Prostate gland (tissue), 2 donors: ENCODE results near the gene NOC2L. TPM values are rescaled to one million over a fixed set of nuclear protein-coding genes. Genes with fewer than 3 reads are reported as not detected.

ENCODE experiments used
- DNase-seq: peaks from one replicate; pipeline ENCODE4 v3.0.0-alpha.2; 2019; ENCODE audit warnings: low spot score
- H3K27ac ChIP-seq, 2 donors: fragments of 200-600 bp; sonication (generic); 2 replicates each; pipeline ENCODE4 v1.5.1; 2017 to 2019
- H3K27me3 ChIP-seq: fragments of 200-600 bp; sonication (generic); replicated peaks from 2 replicates; pipeline ENCODE4 v1.5.1; 2019; ENCODE audit not compliant: insufficient read depth
- H3K36me3 ChIP-seq, 2 donors: fragments of 200-600 bp; sonication (generic); 1 replicate in 1 of 2; 2 replicates in 1 of 2; pipeline versions ENCODE4 v1.5.1 to v1.8.1; 2017 to 2019
- H3K4me1 ChIP-seq: fragments of 200-600 bp; sonication (generic); replicated peaks from 2 replicates; pipeline ENCODE4 v1.5.1; 2019
- H3K4me3 ChIP-seq, 2 donors: fragments of 200-600 bp; sonication (generic); 2 replicates each; pipeline ENCODE4 v1.5.1; 2017 to 2019
- H3K9me3 ChIP-seq: fragments of 200-600 bp; sonication (generic); 2 replicates; pipeline ENCODE4 v1.5.1; 2017
- CTCF ChIP-seq, 4 experiments: fragments of 200-600 bp in 2 of 4; fragments of 450-650 bp in 2 of 4; sonication (generic) in 2 of 4; IDR thresholded peaks; 1 replicate in 3 of 4; 2 replicates in 1 of 4; pipeline ENCODE4 v1.5.1; 2016 to 2019; ENCODE audit warnings: antibody characterized with exemption in 4 of 4, mild to moderate bottlenecking in 2 of 4, moderate library complexity in 2 of 4
- POLR2A ChIP-seq: fragments of 450-650 bp; IDR thresholded peaks from one replicate; pipeline ENCODE4 v1.6.1; 2016; ENCODE audit warnings: antibody characterized with exemption, mild to moderate bottlenecking
- POLR2AphosphoS5 ChIP-seq: sonication (generic); formaldehyde crosslinking; IDR thresholded peaks from one replicate; pipeline ENCODE4 v1.6.1; 2017; ENCODE audit warnings: antibody characterized with exemption
- WGBS: methylation state at CpG from one replicate; pipeline ENCODE4 v1.1.5; 2018; 5-methylcytosine and 5-hydroxymethylcytosine counted together
- intact Hi-C: fragments of 100-400 bp; cut with DNase I; formaldehyde crosslinking; loops from one replicate; pipeline ENCODE4 v1.14.2; 2022
- total RNA-seq, 2 donors: library from RNA; depleted of rRNA; stranded (reverse); fragments of >200 nt; gene quantifications; one replicate each; pipeline ENCODE4 v1.1.0, GENCODE V29; 2016

NOC2L gene
- total RNA-seq, 2 donors from 2014 or later: 43.2 to 65.5 TPM

GRCh38 chr1:914131-914890, 44.7 kb downstream of the NOC2L start:
- no peak overlapping the region for H3K4me3 ChIP-seq
- no peaks in the 10 kb centered on the region for H3K36me3 ChIP-seq
- H3K27me3 ChIP-seq: peaks cover 12% of the 10 kb centered on the region
- intact Hi-C loops: no loop called here
- H3K9me3 ChIP-seq: no peaks in the 10 kb centered on the region
- DNase-seq: no peak
- no peak overlapping the region for H3K27ac ChIP-seq
- TF ChIP-seq POLR2A (no peak), CTCF (IDR thresholded peaks at IDR 0.05) (no peak), POLR2AphosphoS5 (no peak)
- 72% methylated on average over 21 of the region's 21 CpGs for WGBS
- peaks cover 8% of the 10 kb centered on the region for H3K4me1 ChIP-seq

GRCh38 chr1:913491-914130, 45.4 kb downstream of the NOC2L start:
- no peak overlapping the region for H3K27ac ChIP-seq
- no peaks in the 10 kb centered on the region for H3K9me3 ChIP-seq
- TF ChIP-seq POLR2AphosphoS5 (no peak), POLR2A (no peak), CTCF (IDR thresholded peaks at IDR 0.05) (no peak)
- intact Hi-C loops: no loop called here
- peaks cover 8% of the 10 kb centered on the region for H3K4me1 ChIP-seq
- H3K4me3 ChIP-seq: no peak overlapping the region
- peaks cover 12% of the 10 kb centered on the region for H3K27me3 ChIP-seq
- DNase-seq: no peak
- H3K36me3 ChIP-seq: no peaks in the 10 kb centered on the region
- WGBS: 68% methylated on average over 16 of the region's 16 CpGs

- 53% methylated on average over 19 of the region's 24 CpGs for WGBS
- DNase-seq: no peak
- intact Hi-C loops: no loop called here
- H3K27me3 ChIP-seq: peaks cover 12% of the 10 kb centered on the region
- no peak for TF ChIP-seq POLR2AphosphoS5
- no peak for TF ChIP-seq POLR2A
- no peak for TF ChIP-seq CTCF (IDR thresholded peaks at IDR 0.05)
- H3K4me1 ChIP-seq: peaks cover 8% of the 10 kb centered on the region
- H3K36me3 ChIP-seq: no peaks in the 10 kb centered on the region
- no peaks in the 10 kb centered on the region for H3K9me3 ChIP-seq
- H3K27ac ChIP-seq: no peak overlapping the region
- H3K4me3 ChIP-seq: no peak overlapping the region
These were observed 46.2 kb downstream of the NOC2L start for GRCh38 chr1:912740-913301.

- Histone ChIP-seq H3K27ac (no peak overlapping the region), H3K4me3 (no peak overlapping the region), H3K27me3 (peaks cover 12% of the 10 kb centered on the region), H3K9me3 (no peaks in the 10 kb centered on the region), H3K4me1 (peaks cover 2% of the 10 kb centered on the region), H3K36me3 (no peaks in the 10 kb centered on the region)
- 70% methylated on average over 15 of the region's 15 CpGs for WGBS
- intact Hi-C loops: no loop called here
- no peak for DNase-seq
- TF ChIP-seq POLR2A (no peak), CTCF (IDR thresholded peaks at IDR 0.05) (no peak), POLR2AphosphoS5 (no peak)
These were observed 46.9 kb downstream of the NOC2L start for GRCh38 chr1:911875-912739.
